GM19372 (cell line): ENCODE results near the gene NFKB2.

ENCODE experiments used
- ATAC-seq: cut with Tn5 transposase; IDR thresholded peaks from one replicate; pipeline ENCODE4 v1.9.1; 2021; ENCODE audit warnings: mild to moderate bottlenecking, low read depth, moderate library complexity; ENCODE audit not compliant: unreplicated experiment

The NFKB2 gene

DNA sequence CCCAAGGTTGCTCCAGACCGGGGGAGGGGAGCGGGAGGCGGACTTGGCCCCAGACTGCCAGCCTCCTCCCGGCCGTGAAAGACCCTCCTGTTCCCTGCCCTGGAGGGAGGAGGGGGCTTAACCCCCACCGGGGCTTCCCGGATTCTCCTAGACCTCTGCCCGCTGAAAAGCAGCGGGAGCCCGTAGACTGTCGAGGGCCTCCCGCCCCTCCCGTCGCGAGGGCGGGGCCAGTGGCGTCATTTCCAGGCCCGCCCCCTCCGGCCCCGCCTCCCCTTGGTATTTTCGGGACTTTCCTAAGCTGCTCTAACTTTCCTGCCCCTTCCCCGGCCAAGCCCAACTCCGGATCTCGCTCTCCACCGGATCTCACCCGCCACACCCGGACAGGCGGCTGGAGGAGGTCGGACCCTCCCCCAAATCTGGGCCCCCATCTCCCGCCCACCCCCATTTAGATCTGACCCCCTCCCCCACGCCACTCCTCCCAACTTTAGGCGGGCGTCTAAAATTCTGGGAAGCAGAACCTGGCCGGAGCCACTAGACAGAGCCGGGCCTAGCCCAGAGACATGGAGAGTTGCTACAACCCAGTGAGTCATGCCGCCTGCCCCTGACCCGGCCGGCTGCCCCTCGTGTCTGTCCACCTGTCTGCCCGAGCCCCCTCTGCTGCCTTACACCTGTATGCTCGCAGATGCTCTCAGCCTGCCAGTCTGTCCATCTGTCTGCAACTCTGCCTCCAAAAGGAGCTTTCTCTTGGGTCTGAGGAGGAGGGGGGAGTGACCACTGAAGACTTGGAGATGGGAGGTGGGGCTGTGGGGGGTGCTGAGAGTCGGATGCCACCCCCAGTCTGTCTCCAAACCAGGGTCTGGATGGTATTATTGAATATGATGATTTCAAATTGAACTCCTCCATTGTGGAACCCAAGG, at the start of gene NFKB2:
Gene NFKB2 (plus strand): TSS at position 306 of the 917 bp plus-strand sequence. CDS start 255 bp downstream, at position 561.
- ATAC-seq, result peak; percentile 34

DNA sequence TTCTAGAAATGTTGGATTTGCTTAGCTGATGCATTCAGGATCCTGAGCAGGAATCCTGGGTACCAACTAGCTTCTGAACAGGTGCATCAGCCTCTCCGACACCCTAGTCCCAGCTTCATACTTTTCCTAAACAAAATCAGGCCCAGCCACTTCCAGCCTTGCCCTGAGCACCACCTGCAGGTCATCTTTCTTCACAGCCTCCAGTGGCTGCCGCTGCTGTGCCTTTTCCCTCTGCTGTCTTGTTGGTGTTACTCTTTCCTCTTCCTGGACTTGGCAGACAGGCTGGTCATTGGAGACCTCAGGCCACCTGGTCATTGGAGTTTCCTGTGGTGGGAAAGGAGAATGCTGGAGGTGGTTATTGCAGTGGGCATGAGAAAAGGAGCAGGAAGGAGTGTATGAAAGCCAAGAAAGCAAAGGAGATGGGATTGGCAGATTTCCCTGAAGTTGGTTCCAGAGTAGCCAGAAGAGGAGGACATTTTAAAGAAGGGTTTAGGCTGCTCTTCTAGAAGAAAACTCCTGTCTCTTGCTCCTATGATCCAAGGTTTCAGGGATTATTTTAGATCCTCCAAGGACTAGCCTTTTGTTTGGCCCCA, 48.2 kb upstream of the NFKB2 start:
- ATAC-seq, result no peak

- no peak for ATAC-seq
Observed at GRCh38 chr10:102352066-102352715, 43.3 kb upstream of the NFKB2 start.

- ATAC-seq, result no peak
Observed at GRCh38 chr10:102354451-102354850, 41.1 kb upstream of the NFKB2 start.

- ATAC-seq, result no peak
Observed at GRCh38 chr10:102358712-102359382, 36.7 kb upstream of the NFKB2 start.

DNA sequence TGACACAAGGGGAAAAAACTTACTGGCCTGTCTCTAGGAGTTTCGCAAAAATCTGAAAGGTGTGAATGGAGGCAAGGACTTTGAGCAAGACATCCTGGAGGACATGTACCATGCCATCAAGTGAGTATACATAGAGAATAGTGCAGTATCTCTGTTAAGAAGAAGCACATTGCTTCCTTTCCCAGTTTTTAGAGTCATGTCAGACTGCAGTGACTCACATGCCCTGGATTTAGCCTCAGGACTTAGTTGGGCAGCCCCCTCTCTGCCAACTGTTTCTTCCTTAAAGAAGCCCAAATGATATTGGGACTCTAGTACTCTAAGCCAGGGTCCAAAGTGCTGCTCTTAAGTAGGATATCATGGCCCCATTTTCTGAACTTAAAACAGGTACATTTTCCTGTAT, 28.1 kb upstream of the NFKB2 start:
- ATAC-seq, result no peak

DNA sequence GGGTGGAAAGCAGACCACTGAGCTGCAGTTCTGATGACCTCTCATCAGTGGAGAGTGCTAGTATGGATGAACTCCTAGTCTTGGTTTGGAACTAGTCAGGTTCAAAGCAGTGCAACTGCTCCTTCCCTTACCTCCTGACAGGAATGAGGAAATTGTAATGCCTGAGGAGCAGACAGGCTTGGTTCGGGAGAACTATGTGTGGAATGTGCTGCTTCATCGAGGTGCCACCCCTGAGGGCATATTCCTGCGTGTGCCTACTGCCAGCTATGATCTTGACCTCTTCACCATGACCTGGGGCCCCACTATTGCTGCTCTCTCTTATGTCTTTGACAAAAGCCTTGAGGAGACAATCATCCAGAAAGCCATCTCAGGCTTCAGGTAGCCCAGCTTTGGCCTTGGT, 27.4 kb upstream of the NFKB2 start:
- no peak for ATAC-seq

DNA sequence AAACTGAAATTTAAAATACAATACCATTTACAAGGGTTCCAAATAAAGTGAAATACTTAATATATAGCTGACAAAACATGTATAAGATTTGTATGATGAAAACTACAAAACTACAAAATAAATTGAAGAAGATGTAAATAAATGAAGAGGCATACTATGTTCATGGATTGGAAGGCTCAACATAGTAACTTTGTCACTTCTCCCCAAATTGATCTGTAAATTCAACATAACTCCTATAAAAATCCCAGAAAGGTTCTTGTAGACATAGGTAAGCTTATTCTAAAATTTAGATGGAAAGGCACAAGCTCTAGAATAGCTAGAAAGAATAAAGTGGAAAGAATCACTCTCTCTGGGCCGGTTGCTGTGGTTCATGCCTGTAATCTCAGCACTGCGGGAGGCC, 24.2 kb upstream of the NFKB2 start:
- no peak for ATAC-seq

DNA sequence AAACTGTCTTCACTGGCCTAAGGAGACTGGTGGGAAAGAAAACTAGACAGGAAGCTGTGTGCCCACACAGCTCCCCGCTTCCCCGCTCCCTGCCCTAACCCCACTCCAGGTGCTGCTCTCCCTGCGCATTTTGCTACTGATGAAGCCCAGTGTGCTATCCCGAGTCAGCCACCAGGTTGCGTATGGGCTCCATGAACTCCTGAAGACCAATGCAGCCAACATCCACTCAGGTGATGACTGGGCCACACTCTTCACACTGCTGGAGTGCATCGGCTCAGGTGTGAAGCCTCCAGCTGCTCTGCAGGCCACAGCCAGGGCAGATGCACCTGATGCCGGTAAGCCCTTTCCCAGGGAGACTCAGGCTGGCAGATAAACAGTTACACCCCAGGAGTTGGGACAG, 20.3 kb upstream of the NFKB2 start:
- ATAC-seq, result no peak

DNA sequence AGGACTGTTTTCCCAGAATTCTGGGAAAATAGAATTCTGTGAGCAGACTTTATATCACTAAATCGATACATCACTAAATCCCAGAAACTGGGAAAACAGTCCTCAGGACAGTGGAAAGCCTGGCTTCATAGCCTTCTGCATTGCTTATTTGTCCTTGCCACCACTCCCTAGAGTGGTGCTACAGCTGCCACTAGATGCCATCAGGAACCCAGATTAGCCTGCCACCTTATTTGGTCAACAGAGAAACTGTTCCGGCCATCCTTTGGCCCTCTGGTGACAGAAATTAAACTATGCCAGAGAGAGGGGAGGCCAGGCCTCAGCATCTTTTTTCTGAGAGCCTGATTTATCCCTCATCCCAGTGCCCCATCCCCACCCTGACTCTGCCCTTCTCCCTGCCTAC, 19.6 kb upstream of the NFKB2 start:
- ATAC-seq, result no peak

GRCh38 chr10:102376901-102377300, 18.6 kb upstream of the NFKB2 start:
- no peak for ATAC-seq

- ATAC-seq, result no peak
Observed at GRCh38 chr10:102379383-102379782, 16.1 kb upstream of the NFKB2 start.

DNA sequence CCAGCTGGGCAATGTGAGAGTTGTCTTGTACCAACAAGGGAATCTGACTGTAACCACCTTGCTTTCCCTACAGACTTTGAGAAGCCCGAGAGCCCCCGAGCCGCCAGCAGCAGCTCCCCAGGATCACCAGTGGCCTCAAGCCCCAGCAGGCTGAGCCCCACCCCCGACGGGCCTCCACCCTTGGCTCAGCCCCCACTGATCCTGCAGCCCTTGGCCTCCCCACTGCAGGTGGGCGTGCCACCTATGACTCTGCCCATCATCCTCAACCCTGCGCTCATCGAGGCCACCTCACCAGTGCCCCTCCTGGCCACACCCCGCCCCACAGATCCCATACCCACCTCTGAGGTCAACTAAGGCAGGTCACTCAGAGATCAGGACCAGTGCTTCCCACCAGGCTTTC, 13.5 kb upstream of the NFKB2 start:
- ATAC-seq, result no peak

DNA sequence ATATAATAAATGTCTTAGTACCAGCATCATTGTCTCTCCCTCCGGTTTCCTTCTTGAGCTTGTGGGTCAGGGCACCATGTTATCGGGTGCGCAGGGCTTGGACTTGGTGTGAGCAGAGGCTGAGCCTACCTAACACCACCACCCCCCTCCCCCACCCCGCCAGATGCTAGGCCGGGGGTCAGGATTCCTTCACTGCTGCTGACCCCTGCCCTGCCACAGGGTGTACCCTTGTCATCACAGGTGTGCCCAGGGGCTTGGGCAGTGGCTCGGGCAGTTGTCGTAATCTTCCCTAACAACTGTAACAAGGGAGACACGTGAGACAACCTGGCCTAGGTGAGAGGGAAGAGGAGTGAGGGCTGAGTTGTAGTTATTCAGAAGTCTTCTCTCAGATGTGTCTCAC, 12.6 kb upstream of the NFKB2 start:
- ATAC-seq, result no peak

DNA sequence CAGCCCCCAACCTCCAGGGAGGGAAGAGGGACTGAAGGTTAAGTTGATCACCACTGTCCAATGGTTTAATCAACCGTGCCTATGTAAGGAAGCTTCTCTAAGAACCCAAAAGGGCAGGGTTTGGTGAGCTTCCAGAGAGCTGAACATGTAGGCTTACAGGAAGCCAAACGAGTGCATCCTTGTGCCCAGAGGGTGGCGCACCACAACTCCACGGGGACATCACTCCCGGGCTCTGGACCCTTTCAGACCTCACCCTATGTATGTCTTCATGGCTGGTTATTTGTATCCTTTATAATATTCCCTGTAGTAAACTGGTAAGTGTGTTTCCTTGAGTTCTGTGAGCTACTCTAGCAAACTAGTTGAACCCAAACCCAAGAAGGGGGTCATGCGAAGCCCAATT, 11.5 kb upstream of the NFKB2 start:
- ATAC-seq, result no peak

DNA sequence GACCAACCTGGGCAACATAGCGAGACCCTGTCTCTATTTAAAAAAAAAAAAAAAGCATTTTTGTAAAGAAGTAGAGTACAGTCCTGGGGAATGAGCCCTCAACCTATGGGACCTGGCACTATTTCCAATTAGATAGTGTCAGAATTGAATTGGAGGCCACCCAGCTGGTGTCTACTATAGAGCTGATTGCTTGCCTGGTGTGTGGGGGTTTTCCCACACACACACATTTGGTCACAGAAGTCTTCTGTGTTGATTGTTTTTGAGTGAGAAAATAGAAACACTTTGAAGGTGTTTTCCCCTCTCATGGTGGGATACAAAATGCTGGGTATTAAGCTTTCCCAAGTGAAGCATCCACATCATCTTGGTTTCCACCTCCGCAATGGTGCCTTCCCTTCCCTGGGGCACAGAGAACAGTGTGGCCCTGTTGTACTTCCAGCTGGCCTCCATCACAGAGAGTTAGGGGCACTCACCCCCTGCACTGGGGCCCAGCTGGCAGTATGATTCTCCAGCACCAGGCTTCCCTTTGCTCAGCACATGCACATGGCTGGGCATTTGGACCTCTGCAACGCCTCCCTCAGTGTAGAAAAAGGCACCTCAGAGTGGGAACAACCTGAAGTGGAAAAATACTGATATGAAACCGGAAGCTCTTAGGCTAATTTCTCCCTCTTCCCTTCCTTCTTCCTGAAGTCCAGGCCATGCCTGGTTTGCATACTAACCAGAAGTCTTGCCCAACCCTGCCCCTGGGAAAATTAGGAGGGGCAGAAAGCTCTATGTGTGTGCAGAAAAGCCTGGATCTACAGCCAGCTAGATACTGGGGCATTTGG, 10.7 kb upstream of the NFKB2 start:
- no peak for ATAC-seq

DNA sequence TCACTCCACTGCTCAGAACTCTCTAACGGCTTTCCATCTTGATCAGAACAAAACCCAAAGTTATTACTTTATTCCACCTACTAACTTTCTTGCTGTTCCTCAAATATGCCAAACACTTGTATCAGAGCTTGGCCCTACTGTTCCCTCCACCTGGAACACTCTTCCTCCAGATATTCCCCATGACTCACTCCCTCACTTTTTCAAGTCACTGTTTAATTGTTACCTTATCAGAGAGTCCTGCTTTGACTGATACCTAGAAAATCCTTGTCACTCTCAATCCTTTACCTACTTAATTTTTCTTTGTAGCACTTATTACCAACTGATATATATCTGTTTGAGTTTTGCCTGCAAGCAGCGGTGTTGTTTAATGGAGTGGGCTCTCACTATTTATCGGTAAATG, 5.6 kb upstream of the NFKB2 start:
- no peak for ATAC-seq

DNA sequence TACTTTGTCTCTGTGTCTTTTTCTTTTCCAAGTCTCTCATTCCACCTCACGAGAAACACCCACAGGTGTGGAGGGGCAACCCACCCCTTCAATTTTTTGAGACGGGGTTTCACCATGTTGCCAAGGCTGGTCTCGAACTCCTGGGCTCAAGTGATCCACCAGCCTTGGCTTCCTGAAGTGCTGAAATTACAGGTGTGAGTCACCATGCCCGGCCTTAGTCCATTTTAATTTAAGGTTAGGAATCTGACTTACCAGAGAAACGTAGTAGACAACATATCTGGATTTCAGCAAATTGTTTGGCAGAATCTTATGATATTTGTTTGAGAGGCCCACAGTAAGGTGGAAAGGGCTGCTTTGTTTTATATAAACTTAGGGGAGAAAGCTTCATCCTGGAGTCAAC, 3.2 kb upstream of the NFKB2 start:
- ATAC-seq, result no peak

DNA sequence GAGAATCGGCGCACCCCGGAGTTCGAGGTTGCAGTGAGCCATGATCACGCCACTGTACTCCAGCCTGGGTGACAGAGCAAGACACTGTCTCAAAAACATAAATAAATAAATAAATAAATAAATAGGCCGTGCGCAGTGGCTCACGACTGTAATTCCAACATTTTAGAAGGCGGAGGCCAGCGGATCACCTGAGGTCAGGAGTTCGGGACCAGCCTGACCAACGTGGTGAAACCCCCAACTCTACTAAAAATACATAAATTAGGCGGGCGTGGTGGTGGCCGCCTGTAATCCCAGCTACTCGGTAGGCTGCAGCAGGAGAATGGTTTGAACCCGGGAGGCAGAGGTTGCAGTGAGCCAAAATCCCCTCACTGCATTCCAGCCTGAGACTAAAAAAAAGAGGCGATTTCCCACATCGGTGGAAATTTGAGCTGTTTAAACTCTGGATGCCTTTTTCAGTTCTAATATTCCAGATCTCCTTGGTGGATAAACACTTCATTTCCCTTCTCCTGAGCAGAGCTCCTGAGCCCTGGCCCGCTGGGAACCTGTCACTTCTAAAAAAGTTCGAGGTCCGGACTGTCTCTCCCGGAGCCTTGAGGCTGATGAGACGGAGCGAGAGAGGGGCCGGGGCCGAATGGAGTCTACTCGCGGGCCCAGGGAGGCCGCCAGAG, 2.0 kb upstream of the NFKB2 start:
- no peak for ATAC-seq
